Raji (cell line): ENCODE data around the gene INHBE.

Experiments
- POLR2A ChIP-seq: IDR thresholded peaks from 2 replicates; pipeline ENCODE4 v1.6.1; 2011; ENCODE audit warnings: low read depth, low read length, control low read depth; ENCODE audit not compliant: insufficient read depth

The INHBE gene

GRCh38 chr12:57454566-57455373 is at the start of gene INHBE:
Gene INHBE, plus strand, starts transcription at chr12:57455307. Its CDS starts 230 bp downstream, at chr12:57455537.
- no peak; the same call in 1 of the 2 replicates for TF ChIP-seq POLR2A

GRCh38 chr12:57410534-57410933 is 44.6 kb upstream of the INHBE start:
- TF ChIP-seq POLR2A: no peak

GRCh38 chr12:57415088-57415487 is 40.0 kb upstream of the INHBE start:
- TF ChIP-seq POLR2A: no peak

- TF ChIP-seq POLR2A: no peak
Measured at GRCh38 chr12:57416039-57416996, 38.8 kb upstream of the INHBE start.

- TF ChIP-seq POLR2A: no peak
Measured at GRCh38 chr12:57418255-57418654, 36.9 kb upstream of the INHBE start.

GRCh38 chr12:57419495-57419894 is 35.6 kb upstream of the INHBE start:
- no peak for TF ChIP-seq POLR2A

- TF ChIP-seq POLR2A: no peak
Measured at GRCh38 chr12:57420482-57420881, 34.6 kb upstream of the INHBE start.

- TF ChIP-seq POLR2A: no peak
Measured at GRCh38 chr12:57428965-57429364, 26.1 kb upstream of the INHBE start.

- TF ChIP-seq POLR2A: no peak
Measured at GRCh38 chr12:57429473-57430111, 25.5 kb upstream of the INHBE start.

- TF ChIP-seq POLR2A: peak; percentile 21; the same call in 1 of the 2 replicates
Measured at GRCh38 chr12:57430112-57430930, 24.8 kb upstream of the INHBE start.

GRCh38 chr12:57430931-57431566 is 24.1 kb upstream of the INHBE start, which contains the start of gene R3HDM2:
Gene R3HDM2, minus strand, starts transcription at chr12:57431043. Its CDS starts 120,615 bp downstream, at chr12:57310428.
- peak; percentile 97 for TF ChIP-seq POLR2A

- TF ChIP-seq POLR2A: no peak
Measured at GRCh38 chr12:57431654-57432188, 23.4 kb upstream of the INHBE start.

- TF ChIP-seq POLR2A: no peak
Measured at GRCh38 chr12:57433370-57433769, 21.7 kb upstream of the INHBE start.
